Mesenchymal stem cell (in vitro differentiated cells and primary cell): ENCODE results near the gene FANCI. TPM values are rescaled to one million over a fixed set of nuclear protein-coding genes. Genes with fewer than 3 reads are reported as not detected.

ENCODE experiments used
- DNase-seq: peaks from one replicate; pipeline ENCODE4 v3.0.0-alpha.2; 2013
- H2AFZ ChIP-seq: one replicate; pipeline ENCODE4 v1.6.1; 2013; ENCODE audit warnings: low read depth, mild to moderate bottlenecking, control low read depth, inconsistent platforms, low read length, moderate library complexity
- H2AK5ac ChIP-seq: 2 replicates; pipeline ENCODE4 v1.6.1; 2013; ENCODE audit warnings: low read length, moderate library complexity, mild to moderate bottlenecking, inconsistent platforms; ENCODE audit not compliant: severe bottlenecking
- H2BK120ac ChIP-seq: one replicate; pipeline ENCODE4 v1.6.1; 2013; ENCODE audit warnings: low read depth, mild to moderate bottlenecking, inconsistent platforms, low read length, moderate library complexity
- H2BK12ac ChIP-seq, 2 experiments: one replicate each; pipeline ENCODE4 v1.6.1; 2013; ENCODE audit warnings: inconsistent platforms in 2 of 2, low read length in 2 of 2, mild to moderate bottlenecking in 2 of 2, moderate library complexity in 2 of 2, control low read depth in 1 of 2
- H2BK15ac ChIP-seq: one replicate; pipeline ENCODE4 v1.6.1; 2013; ENCODE audit warnings: mild to moderate bottlenecking, low read depth, inconsistent platforms; ENCODE audit not compliant: poor library complexity, severe bottlenecking
- H2BK5ac ChIP-seq: 2 replicates; pipeline ENCODE4 v1.6.1; 2013; ENCODE audit warnings: low read depth, mild to moderate bottlenecking, low read length, control low read depth, inconsistent platforms; ENCODE audit not compliant: poor library complexity, severe bottlenecking
- H3K14ac ChIP-seq, 2 experiments: one replicate each; pipeline ENCODE4 v1.6.1; 2013; ENCODE audit warnings: inconsistent platforms in 2 of 2, low read length in 2 of 2, control low read depth in 1 of 2, mild to moderate bottlenecking in 1 of 2, moderate library complexity in 1 of 2
- H3K18ac ChIP-seq, 2 experiments: one replicate each; pipeline ENCODE4 v1.6.1; 2013; ENCODE audit warnings: inconsistent platforms in 2 of 2, low read length in 2 of 2, control low read depth in 1 of 2, low read depth in 1 of 2, mild to moderate bottlenecking in 1 of 2
- H3K23ac ChIP-seq, 2 experiments: one replicate each; pipeline ENCODE4 v1.6.1; 2013; ENCODE audit warnings: inconsistent platforms in 2 of 2, low read length in 2 of 2, mild to moderate bottlenecking in 2 of 2, moderate library complexity in 2 of 2, control low read depth in 1 of 2
- H3K27ac ChIP-seq: 2 replicates; pipeline ENCODE4 v1.5.1; 2013; ENCODE audit warnings: mild to moderate bottlenecking, moderate library complexity, low read length, control low read depth, inconsistent platforms; ENCODE audit not compliant: poor library complexity, severe bottlenecking
- H3K27me3 ChIP-seq, 2 experiments: 2 replicates each; pipeline versions ENCODE4 v1.6.1 to v1.7.0; 2013; ENCODE audit warnings: low read length in 2 of 2, mild to moderate bottlenecking in 2 of 2, moderate library complexity in 2 of 2, control low read depth in 1 of 2, inconsistent platforms in 1 of 2; ENCODE audit not compliant: control insufficient read depth in 1 of 2, insufficient read depth in 1 of 2
- H3K36me3 ChIP-seq, 2 experiments: 2 replicates each; pipeline versions ENCODE4 v1.6.1 to v1.7.0; 2013; ENCODE audit warnings: low read length in 2 of 2, control low read depth in 1 of 2, inconsistent platforms in 1 of 2, low read depth in 1 of 2, mild to moderate bottlenecking in 1 of 2; ENCODE audit not compliant: insufficient read depth in 2 of 2, control insufficient read depth in 1 of 2
- H3K4ac ChIP-seq, 2 experiments: one replicate each; pipeline ENCODE4 v1.6.1; 2013; ENCODE audit warnings: inconsistent platforms in 2 of 2, low read length in 2 of 2, mild to moderate bottlenecking in 2 of 2, moderate library complexity in 2 of 2, control low read depth in 1 of 2, low read depth in 1 of 2
- H3K4me1 ChIP-seq: 2 replicates; pipeline ENCODE4 v1.6.1; 2013; ENCODE audit warnings: low read depth, low read length, control low read depth; ENCODE audit not compliant: control insufficient read depth, insufficient read depth
- H3K4me2 ChIP-seq: 2 replicates; pipeline ENCODE4 v1.6.1; 2013; ENCODE audit warnings: low read length, mild to moderate bottlenecking, inconsistent platforms; ENCODE audit not compliant: poor library complexity, severe bottlenecking
- H3K4me3 ChIP-seq, 2 experiments: 2 replicates each; pipeline versions ENCODE4 v1.5.1 to v1.7.0; 2013; ENCODE audit warnings: low read length in 2 of 2, mild to moderate bottlenecking in 2 of 2, control low read depth in 1 of 2, low read depth in 1 of 2; ENCODE audit not compliant: insufficient read depth in 1 of 2
- H3K79me1 ChIP-seq: replicated peaks from 2 replicates; pipeline ENCODE4 v1.6.1; 2013; ENCODE audit warnings: mild to moderate bottlenecking, control low read depth, low read length, inconsistent platforms; ENCODE audit not compliant: poor library complexity, severe bottlenecking
- H3K9ac ChIP-seq: 2 replicates; pipeline ENCODE4 v1.7.0; 2013; ENCODE audit warnings: mild to moderate bottlenecking, low read length, moderate library complexity
- H3K9me3 ChIP-seq: 2 replicates; pipeline ENCODE4 v1.7.0; 2013; ENCODE audit warnings: mild to moderate bottlenecking, low read length; ENCODE audit not compliant: control insufficient read depth
- H4K8ac ChIP-seq: one replicate; pipeline ENCODE4 v1.6.1; 2013; ENCODE audit warnings: inconsistent platforms, mild to moderate bottlenecking, low read length, moderate library complexity
- H4K91ac ChIP-seq: one replicate; pipeline ENCODE4 v1.6.1; 2013; ENCODE audit warnings: mild to moderate bottlenecking, low read length, inconsistent platforms
- WGBS: methylation state at CpG from one replicate; pipeline ENCODE4 v1.1.7; 2013; ENCODE audit warnings: mixed read lengths; 5-methylcytosine and 5-hydroxymethylcytosine counted together
- polyA plus RNA-seq, 2 experiments: library from polyadenylated mRNA; stranded (reverse); fragments of 200-250 nt; gene quantifications; one replicate each; pipeline ENCODE4 v1.2.3, GENCODE V29; 2013

FANCI gene
- polyA plus RNA-seq (2013, experiment 1 of 2): 6.6 TPM
- 6.5 TPM for polyA plus RNA-seq (2013, experiment 2 of 2)

DNA sequence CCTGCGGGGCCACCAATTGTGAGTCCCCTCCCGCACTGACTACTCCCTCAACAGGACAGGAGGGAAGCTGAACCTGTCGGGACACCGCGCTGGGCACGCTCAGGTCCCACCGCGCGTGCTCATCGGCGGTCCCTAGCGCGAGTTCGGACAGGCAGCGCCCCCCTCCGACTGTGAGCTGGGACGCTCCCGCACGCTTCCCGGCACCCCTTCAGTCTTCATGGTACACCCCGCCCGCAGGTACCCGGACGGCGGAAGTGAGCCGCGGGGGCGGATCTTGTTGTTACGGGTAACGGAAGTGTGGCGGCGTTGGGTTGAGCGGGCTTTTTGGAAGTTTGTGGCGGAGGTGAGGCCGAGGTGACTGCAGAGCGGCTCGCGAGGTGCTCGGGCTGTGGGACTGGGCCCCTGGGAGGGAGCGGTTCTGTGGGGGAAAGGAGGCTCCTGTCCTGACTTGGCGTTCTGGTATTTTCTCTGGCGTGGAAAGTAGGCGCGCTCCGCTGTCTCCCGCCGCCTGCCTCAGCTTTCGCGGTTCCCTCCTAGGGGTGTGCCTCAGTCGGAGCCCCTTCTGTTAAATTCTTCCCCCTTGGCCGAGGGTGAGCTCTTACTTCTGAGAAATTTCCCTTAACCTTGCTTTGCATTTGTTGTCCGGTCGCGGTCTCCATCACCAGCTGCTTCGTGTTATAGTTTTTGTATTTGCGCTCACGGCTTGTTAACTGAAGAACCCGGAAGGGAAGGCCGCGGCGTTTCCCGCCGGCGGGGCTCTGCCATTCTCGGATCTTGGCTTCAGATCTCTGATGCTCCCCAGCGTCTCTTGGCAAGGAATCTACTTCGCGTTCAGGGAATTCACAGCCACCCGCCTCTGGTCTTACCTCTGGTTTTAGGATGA is at the start of gene FANCI:
TSS of gene FANCI (plus strand) at position 289 of the 883 bp plus-strand sequence. CDS start 3,669 bp downstream, outside the sequence.
- Histone ChIP-seq H3K36me3 (no peaks in the 10 kb centered on the region), H3K4ac (peak within 1 kb of the TSS; percentile 24 to 94)
- WGBS: under 1% methylated on average over 69 of the region's 69 CpGs

DNA sequence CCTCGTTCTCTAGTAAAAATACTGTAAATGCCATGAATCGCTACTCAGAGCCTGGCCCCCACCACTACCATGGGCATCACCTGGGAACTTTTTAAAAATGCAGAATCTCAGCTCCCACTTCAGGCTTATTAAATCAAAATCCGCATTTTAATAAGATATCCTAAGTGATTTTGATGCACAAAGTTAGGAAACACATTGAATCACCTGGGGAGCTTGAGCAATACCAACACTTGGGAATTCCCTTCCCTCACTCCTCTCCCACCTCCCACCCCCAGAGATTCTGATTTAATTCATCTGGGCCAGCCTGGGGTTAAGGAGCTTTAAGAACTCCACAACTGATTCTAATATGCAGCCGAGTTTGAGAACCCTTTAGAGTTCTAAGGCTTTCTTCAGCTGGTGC is 49.2 kb upstream of the FANCI start:
- H3K4me2 ChIP-seq: no peak overlapping the region
- H3K23ac ChIP-seq: no peak overlapping the region
- no peaks in the 10 kb centered on the region for H3K9me3 ChIP-seq
- no peak overlapping the region for H2BK5ac ChIP-seq
- no peak overlapping the region for H2AFZ ChIP-seq
- H3K9ac ChIP-seq: no peak overlapping the region
- H3K18ac ChIP-seq: no peak overlapping the region
- no peak overlapping the region for H2BK12ac ChIP-seq
- WGBS: 97% methylated on average over 4 of the region's 4 CpGs
- H2BK120ac ChIP-seq: no peak overlapping the region
- H4K8ac ChIP-seq: no peak overlapping the region
- no peak overlapping the region for H2AK5ac ChIP-seq
- no peaks in the 10 kb centered on the region for H3K79me1 ChIP-seq
- no peak overlapping the region for H4K91ac ChIP-seq
- H3K4ac ChIP-seq: no peak overlapping the region
- H3K27ac ChIP-seq: no peak overlapping the region
- H3K4me3 ChIP-seq: no peak overlapping the region
- H3K27me3 ChIP-seq: no peaks in the 10 kb centered on the region
- no peak overlapping the region for H2BK15ac ChIP-seq
- H3K14ac ChIP-seq: no peak overlapping the region
- peaks cover 33 to 94% of the 10 kb centered on the region in 2 experiments for H3K36me3 ChIP-seq
- H3K4me1 ChIP-seq: peaks cover 2% of the 10 kb centered on the region
- no peak for DNase-seq

More for the DNA sequence above, at the start of gene FANCI:
- Histone ChIP-seq H3K18ac (peak within 1 kb of the TSS; percentile 86 to 96), H3K79me1 (peaks cover 8% of the 10 kb centered on the region), H2AK5ac (no peak within 1 kb of the TSS), H3K4me3 (peak within 1 kb of the TSS; percentile 87 to 95), H3K9me3 (peaks cover 4% of the 10 kb centered on the region), H3K14ac (peak within 1 kb of the TSS in 1 of 2 experiments; percentile 99), H2BK12ac (peak within 1 kb of the TSS in 1 of 2 experiments; percentile 95), H3K9ac (peak within 1 kb of the TSS; percentile 97), H3K4me1 (peaks cover 8% of the 10 kb centered on the region), H2BK5ac (no peak within 1 kb of the TSS), H3K27ac (no peak within 1 kb of the TSS), H3K4me2 (peak within 1 kb of the TSS; percentile 92), H3K23ac (peak within 1 kb of the TSS in 1 of 2 experiments; percentile 64), H4K8ac (peak within 1 kb of the TSS; percentile 99), H2BK15ac (peak within 1 kb of the TSS; percentile 36), H2BK120ac (peak within 1 kb of the TSS; percentile 74), H4K91ac (peak within 1 kb of the TSS; percentile 88), H2AFZ (peak within 1 kb of the TSS; percentile 99), H3K27me3 (no peaks in the 10 kb centered on the region)
- peak; percentile 92 for DNase-seq

DNA sequence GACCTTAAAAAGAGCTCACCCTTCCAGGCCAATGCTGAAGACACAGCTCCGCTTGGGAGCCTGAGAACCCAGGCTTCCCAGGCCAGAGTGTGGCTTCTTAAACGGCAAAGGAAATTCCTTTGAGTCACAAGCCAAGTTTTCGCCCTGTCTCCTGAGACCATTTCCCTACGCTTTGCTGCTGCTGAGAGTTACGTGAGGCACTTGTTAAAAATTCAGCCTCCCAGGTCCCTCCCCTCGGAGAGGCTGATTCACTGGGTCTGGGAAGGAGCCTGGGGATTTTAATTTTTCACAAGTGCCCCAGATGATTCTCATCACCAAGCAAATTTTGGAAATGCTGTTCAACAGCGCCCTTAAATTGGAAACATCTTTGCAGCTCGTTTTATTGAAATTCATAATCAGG is 47.9 kb upstream of the FANCI start:
- no peak overlapping the region for H3K4me3 ChIP-seq
- no peak overlapping the region for H2AK5ac ChIP-seq

DNA sequence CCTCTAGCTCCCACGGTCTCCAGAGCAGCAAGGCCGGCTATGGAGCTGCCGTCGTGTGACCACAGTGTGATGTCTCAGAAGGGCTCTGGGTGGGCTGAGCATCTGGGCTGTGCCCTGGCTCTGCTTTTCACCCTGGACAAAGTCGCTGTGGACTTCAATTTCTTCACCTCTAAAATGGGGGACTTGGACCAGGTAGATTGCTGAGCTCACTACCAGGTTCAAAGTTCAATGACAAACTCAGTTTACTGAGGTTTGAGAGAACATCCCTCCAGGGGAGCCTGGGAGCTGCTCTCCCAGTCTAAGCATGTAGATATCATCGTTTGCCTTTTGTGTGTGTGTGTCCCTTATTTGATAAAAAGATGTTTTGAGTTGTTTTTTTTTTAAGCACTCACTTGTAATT is 47.5 kb upstream of the FANCI start:
- Histone ChIP-seq H3K14ac (no peak overlapping the region), H3K4me3 (no peak overlapping the region), H3K4ac (no peak overlapping the region), H3K27ac (no peak overlapping the region), H2AK5ac (no peak overlapping the region), H3K23ac (no peak overlapping the region), H3K4me1 (peaks cover 3% of the 10 kb centered on the region), H4K8ac (no peak overlapping the region), H3K27me3 (no peaks in the 10 kb centered on the region), H2AFZ (no peak overlapping the region), H3K9ac (peak overlapping the region; percentile 14), H3K18ac (no peak overlapping the region), H3K79me1 (no peaks in the 10 kb centered on the region), H4K91ac (no peak overlapping the region), H3K9me3 (no peaks in the 10 kb centered on the region), H2BK12ac (no peak overlapping the region), H2BK5ac (no peak overlapping the region), H3K4me2 (no peak overlapping the region), H2BK120ac (no peak overlapping the region), H2BK15ac (no peak overlapping the region), H3K36me3 (peaks cover 31 to 91% of the 10 kb centered on the region in 2 experiments)
- 97% methylated on average over 6 of the region's 6 CpGs for WGBS
- no peak for DNase-seq

More for the DNA sequence above, 47.9 kb upstream of the FANCI start:
- H3K18ac ChIP-seq: no peak overlapping the region
- no peak overlapping the region for H3K23ac ChIP-seq
- no peak overlapping the region for H2BK15ac ChIP-seq
- H3K4ac ChIP-seq: no peak overlapping the region
- peaks cover 3% of the 10 kb centered on the region for H3K4me1 ChIP-seq
- H3K9me3 ChIP-seq: no peaks in the 10 kb centered on the region
- H2BK120ac ChIP-seq: no peak overlapping the region
- H2BK5ac ChIP-seq: no peak overlapping the region
- H3K9ac ChIP-seq: peak overlapping the region; percentile 61
- no peak for DNase-seq
- H2AFZ ChIP-seq: no peak overlapping the region
- H3K27ac ChIP-seq: no peak overlapping the region
- H3K79me1 ChIP-seq: no peaks in the 10 kb centered on the region
- no peaks in the 10 kb centered on the region for H3K27me3 ChIP-seq
- H2BK12ac ChIP-seq: no peak overlapping the region
- peaks cover 33 to 92% of the 10 kb centered on the region in 2 experiments for H3K36me3 ChIP-seq
- H4K8ac ChIP-seq: no peak overlapping the region
- no peak overlapping the region for H4K91ac ChIP-seq
- 86% methylated on average over 8 of the region's 8 CpGs for WGBS
- H3K4me2 ChIP-seq: no peak overlapping the region
- H3K14ac ChIP-seq: no peak overlapping the region
